ENCODE measurements around the gene SUPT5H.
A peak's percentile ranks its signal among the peaks of the same experiment; 100 is the strongest.

The SUPT5H gene

GRCh38 chr19:39409208-39410016 is 36.0 kb upstream of the SUPT5H start:
- peak; percentile 86 for DNase-seq (ENCODE audit: low spot score)

DNA sequence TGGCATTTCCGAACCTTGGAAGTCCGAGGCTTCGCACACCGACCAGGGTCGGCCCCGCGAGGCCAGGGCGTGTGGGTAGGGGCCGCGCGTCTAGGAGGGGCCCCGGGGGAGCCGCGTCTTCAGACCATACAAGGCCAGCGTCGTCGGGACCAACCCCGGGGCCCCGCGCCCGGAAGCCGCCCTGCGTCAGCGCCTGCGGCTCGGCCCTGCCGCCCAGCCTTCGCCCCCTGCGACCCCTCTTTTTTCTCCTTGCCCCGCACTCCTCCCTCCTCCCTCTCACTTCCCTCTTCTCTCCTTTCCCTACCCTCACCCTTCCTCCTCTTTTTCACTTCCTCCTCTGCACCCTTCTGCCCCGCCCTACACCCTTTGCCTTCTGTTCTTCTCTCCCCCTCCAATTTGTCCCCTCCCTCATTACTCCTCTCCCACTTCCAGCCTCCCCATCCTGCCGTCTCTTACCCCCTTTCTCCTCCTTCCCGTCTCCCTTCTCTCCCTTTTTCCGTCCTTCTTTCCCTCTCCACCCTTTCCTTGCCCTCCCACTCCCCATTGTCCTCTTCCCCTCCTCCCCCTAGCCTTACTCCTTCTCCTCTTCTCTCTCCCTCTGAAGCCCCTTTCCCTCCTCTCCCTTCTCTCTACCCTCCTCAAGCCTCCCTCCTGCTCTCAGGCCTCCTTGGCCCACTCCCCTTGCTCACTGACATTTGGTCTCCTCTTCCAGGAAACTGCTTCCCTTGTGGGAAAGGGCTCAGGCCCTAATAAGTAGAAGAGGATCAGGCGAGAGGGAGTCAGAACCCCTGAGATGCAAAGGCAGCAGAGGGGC is 35.2 kb upstream of the SUPT5H start:
- peak; percentile 63 for DNase-seq (ENCODE audit: low spot score)

DNA sequence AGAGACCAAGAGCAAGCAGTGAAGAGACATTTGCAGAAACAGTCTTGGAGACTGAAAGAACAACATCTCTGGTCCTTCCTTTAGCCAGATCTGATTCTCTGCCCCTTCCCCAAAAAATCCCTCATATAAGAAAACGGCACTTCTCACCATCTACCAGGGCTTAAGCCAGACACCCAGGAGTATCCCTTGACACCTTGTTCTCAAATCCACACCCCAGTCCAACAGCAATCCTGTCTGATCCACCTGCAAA is 34.6 kb upstream of the SUPT5H start:
- no peak for DNase-seq (ENCODE audit: low spot score)

- DNase-seq (ENCODE audit: low spot score): no peak
These were observed 34.1 kb upstream of the SUPT5H start for GRCh38 chr19:39411081-39411831.

DNA sequence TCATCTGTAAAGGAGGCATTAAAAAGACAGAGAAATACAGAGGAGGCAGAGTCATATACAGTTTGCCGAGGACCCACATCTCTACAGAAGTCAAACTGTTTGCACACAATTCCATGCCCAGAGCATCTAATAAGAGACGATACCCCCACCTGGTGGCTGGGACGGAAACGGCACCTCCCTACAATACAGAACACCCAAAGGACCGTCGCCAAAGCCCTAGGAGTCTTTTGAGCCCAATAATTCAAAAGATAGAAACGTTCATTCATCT is 33.6 kb upstream of the SUPT5H start:
- DNase-seq (ENCODE audit: low spot score): peak; percentile 95

GRCh38 chr19:39412100-39412866 is 33.1 kb upstream of the SUPT5H start, which contains the start of gene PLEKHG2:
TSS of gene PLEKHG2 (plus strand) at chr19:39412669. CDS start at chr19:39414087, 1,418 bp downstream.
- DNase-seq (ENCODE audit: low spot score): peak; percentile 98

DNA sequence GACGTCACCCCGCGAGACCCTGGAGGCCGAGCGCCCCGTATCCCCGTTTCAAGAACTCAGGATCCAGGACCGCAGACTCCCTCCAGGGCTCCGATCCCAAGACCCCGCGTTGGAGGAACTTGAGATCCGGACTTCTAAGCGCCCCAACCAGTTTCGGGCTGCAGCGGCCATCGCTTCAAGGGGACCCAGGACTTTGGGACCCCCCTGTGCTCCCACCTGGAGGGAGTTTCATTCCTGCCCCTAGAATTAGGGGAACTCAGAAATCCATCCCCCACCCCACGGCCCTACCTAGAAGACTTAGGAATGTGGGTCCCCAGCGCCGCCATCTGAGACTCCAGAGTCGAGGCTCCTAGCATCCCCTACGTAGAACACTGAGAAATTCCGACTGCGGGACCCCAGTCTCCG is 32.5 kb upstream of the SUPT5H start:
- DNase-seq (ENCODE audit: low spot score): no peak

DNA sequence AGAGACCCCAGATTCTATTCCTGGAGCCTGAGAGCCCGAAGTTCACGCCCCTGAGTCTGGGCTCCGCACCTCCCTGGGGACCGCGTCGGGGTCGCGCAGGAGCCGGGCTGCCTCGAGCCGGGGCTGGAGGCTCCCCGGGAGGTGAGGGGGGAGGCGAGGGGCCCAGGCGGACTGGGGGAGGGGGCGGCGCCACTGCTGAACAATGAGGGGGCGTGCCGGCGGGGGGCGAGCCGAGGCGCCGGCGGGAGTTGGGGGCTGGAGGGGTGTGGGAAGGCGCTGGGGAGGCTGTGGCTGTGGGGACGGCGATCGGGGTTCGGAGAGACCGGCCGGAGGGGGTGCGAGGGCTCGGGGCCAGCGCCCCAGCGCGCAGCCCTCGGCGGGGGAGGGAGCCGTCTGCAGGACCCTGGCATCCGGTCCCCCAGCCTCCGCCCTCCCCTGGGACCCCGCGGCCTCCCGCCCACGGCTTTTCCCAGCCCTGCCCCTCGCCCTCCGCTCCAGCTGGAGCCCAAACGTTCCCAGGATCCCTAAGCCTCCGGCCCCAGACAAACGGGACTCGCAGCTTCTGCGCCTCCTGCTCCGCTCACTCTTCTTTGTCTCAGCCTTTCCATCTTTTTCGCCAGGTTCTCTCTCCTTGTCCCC is 32.0 kb upstream of the SUPT5H start:
- no peak for DNase-seq (ENCODE audit: low spot score)

DNA sequence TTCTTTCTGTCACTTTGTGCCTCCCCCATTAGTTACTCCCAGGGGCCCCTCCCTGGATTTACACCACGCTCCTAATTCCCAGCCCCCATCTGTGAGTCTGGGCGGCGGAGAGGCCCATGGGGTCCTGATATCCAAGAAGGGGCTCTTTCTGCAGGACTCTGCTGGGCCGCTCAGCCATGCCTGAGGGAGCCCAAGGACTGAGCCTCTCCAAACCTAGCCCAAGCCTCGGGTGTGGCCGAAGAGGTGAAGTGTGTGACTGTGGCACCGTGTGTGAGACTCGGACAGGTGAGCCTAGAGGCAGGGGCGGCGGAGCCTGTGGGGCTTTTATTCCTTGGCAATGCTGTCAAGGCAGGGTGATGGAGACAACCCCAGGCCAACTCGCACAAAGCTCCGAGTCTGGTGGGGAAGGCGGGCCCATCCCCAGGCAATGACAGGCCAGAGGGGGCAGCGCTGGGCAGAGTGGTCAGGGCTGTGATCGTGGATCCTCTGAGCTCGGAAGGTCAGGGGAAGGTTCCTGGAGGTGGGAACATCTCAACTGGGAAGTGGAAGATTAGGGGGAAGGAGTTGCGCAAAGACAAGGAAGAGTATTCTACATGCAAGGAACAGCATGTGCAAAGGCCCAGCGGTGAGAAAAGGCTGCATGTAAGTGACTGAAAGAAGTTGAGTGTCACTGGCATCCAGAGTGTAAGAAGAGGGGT is 31.3 kb upstream of the SUPT5H start:
- no peak for DNase-seq (ENCODE audit: low spot score)

DNA sequence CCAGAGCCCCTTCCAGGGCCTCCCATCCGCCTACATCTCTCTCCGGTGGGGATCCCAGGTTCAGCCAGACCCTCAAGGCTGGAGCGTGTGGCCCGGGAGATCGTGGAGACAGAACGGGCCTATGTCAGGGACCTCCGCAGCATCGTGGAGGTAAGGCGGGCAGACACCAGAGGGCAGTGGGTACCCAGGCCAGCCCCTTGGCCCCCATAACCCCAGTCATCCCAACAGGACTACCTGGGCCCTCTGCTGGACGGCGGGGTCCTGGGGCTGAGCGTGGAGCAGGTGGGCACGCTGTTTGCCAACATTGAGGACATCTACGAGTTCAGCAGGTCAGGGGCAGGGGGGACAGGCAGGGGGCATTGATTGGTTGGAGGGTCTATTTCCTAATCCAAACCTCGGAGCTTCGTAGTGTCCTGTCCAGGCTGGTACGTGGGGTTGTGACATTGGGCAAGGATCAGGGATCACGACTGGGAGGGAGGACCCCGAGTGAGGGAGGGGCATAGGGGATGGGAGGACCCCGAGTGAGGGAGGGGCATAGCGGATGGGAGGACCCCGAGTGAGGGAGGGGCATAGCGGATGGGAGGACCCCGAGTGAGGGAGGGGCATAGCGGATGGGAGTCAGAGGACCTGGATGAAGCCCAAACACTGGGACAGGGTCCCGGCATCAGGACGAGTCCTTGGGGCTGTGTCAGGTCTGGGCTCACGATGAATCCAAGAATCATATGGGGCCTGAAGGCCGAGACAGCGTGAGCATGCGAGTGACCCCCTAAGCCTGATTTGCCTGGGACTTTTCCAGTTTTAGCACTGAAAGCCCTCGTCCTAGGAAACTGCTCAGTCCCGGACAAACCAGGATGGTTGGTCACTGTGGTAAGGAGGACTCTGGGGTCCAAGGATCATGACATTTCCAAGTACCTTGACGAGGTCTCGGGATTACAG is 30.0 kb upstream of the SUPT5H start:
- DNase-seq (ENCODE audit: low spot score): no peak

DNA sequence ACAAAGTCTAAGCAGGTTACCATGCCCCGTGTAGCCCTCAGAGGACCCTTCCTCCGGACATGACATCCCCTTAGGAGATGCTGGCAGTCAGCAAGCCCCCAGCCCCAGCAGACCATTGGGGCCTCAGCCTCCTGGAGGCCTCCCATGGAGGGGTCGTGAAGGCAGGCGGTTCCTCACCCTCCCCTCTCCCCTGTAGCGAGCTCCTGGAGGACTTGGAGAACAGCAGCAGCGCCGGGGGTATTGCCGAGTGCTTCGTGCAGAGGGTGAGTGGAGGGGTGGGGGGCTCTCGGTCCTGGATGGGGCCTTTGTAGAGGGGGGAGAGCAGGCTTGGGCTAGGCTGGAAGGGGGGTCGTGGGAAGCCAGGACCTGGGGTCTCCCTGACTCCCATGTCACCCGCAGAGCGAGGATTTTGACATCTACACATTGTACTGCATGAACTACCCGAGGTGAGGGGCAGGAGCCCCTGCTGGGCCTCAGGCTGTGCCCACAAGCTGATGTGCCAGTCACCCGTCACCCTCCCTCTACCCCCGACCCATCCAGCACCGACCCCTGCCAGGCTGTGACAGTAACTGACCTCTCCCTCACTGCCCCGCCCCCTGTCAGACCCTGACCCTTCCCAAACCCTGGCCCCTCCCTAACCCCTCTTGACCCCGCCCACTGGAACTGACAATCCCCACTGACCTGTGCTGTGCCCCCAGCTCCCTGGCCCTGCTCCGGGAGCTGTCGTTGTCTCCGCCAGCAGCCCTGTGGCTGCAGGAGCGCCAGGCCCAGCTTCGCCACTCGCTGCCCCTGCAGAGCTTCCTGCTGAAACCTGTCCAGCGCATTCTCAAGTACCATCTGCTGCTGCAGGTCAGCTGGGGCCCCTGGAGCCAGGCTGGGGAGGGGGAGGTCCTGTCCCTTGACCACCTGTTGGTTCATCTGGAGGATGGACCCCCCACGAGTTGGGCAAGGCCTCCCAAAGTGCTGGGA is 28.9 kb upstream of the SUPT5H start:
- no peak for DNase-seq (ENCODE audit: low spot score)

DNA sequence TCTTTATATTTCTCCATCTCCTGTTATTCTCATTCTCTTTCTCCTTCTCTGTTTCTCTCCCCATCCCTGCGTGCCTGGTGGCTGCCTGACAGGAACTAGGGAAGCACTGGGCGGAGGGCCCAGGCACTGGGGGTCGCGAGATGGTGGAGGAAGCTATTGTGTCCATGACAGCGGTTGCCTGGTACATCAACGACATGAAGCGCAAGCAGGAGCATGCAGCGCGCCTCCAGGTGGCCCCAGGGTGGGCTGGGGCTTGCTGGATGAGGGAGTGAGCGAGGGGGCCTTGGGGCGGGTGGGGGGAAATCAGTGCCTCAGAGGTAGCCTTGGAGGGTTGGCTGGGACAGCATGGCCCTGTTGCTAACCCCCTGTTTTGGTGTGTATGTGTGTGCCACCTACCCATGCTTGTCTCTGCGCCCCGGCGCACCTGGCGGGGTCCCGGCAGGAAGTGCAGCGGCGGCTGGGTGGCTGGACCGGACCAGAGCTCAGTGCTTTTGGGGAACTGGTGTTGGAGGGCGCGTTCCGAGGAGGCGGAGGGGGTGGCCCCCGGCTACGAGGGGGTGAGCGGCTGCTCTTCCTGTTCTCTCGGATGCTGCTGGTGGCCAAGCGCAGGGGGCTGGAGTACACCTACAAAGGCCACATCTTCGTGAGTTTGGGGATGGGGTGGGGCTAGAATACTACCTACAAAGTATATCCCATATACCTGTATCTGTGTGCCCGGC is 27.8 kb upstream of the SUPT5H start:
- no peak for DNase-seq (ENCODE audit: low spot score)

- no peak for DNase-seq (ENCODE audit: low spot score)
These were observed 26.4 kb upstream of the SUPT5H start for GRCh38 chr19:39419003-39419402.

GRCh38 chr19:39420769-39421168 is 24.6 kb upstream of the SUPT5H start:
- no peak for DNase-seq (ENCODE audit: low spot score)

DNA sequence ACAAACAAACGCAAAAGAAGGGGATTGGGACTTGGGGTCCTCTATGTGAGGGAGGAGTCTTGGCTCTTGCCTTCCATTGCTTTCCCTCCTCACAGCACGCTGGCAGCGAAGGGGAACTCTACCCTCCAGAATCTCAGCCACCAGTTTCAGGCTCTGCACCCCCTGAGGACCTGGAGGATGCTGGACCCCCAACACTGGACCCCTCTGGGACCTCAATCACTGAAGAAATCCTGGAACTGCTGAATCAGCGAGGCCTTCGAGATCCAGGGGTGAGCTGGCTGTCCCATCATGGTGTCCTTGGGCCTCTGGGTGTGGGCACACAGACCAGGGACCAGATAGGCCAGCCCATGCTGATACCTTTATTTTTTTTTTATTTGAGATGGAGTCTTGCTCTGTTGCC is 23.4 kb upstream of the SUPT5H start:
- no peak for DNase-seq (ENCODE audit: low spot score)

GRCh38 chr19:39423258-39424086 is 21.9 kb upstream of the SUPT5H start:
- no peak for DNase-seq (ENCODE audit: low spot score)

- DNase-seq (ENCODE audit: low spot score): no peak
These were observed 20.4 kb upstream of the SUPT5H start for GRCh38 chr19:39424934-39425333.

Data from CD4-positive, alpha-beta T cell treated with Interleukin-2 at 100 ng/mL for 4 hours (primary cell).